Peyer's patch (tissue), 4 donors: ENCODE measurements around the gene NUFIP1. TPM values are rescaled to one million over a fixed set of nuclear protein-coding genes. Genes with fewer than 3 reads are reported as not detected.
"Not testable (repeated sequence)": the region's sequence is repeated elsewhere in the genome, so short reads cannot be mapped to it uniquely, and the experiment has no call there.

Experiments
- DNase-seq, 3 donors: peaks; one replicate each; pipeline ENCODE4 v3.0.0-alpha.2; 2017 to 2019
- H3K27ac ChIP-seq, 4 donors: fragments of 200-600 bp; sonication (generic); one replicate each; pipeline ENCODE4 v1.5.1; 2016 to 2019
- H3K27me3 ChIP-seq, 2 donors: fragments of 200-600 bp; sonication (generic); one replicate each; pipeline ENCODE4 v1.5.1; 2019
- H3K36me3 ChIP-seq, 3 donors: fragments of 200-600 bp; sonication (generic); one replicate each; pipeline ENCODE4 v1.5.1; 2016 to 2019
- H3K4me1 ChIP-seq, 4 donors: fragments of 200-600 bp; sonication (generic); one replicate each; pipeline ENCODE4 v1.5.1; 2016 to 2019
- H3K4me3 ChIP-seq, 4 donors: fragments of 200-600 bp; sonication (generic); 1 replicate in 3 of 4; 2 replicates in 1 of 4; pipeline ENCODE4 v1.5.1; 2016 to 2019; ENCODE audit warnings: mild to moderate bottlenecking in 1 of 4
- H3K9me3 ChIP-seq, 4 donors: fragments of 200-600 bp; sonication (generic); one replicate each; pipeline ENCODE4 v1.5.1; 2016 to 2019; ENCODE audit warnings: mild to moderate bottlenecking in 1 of 4
- CTCF ChIP-seq, 6 experiments: fragments of 450-650 bp in 4 of 6; fragments of 200-600 bp in 2 of 6; sonication (generic) in 1 of 6; IDR thresholded peaks; one replicate each; pipeline ENCODE4 v1.5.1; 2017 to 2019; ENCODE audit warnings: antibody characterized with exemption in 6 of 6, mild to moderate bottlenecking in 3 of 6, moderate library complexity in 1 of 6
- POLR2A ChIP-seq, 2 donors: fragments of 450-650 bp; IDR thresholded peaks; one replicate each; pipeline ENCODE4 v1.5.1; 2017; ENCODE audit warnings: antibody characterized with exemption in 2 of 2, mild to moderate bottlenecking in 2 of 2, moderate library complexity in 2 of 2
- total RNA-seq, 4 donors: library from RNA; depleted of rRNA; stranded (reverse); fragments of >200 nt; gene quantifications; one replicate each; pipeline ENCODE4 v1.1.0, GENCODE V29; 2016

NUFIP1 gene
- total RNA-seq, 4 donors from 2014 or later, result 0.76 to 4.1 (median 2.1) TPM

GRCh38 chr13:44954224-44954623 is 35.0 kb downstream of the NUFIP1 start:
- Histone ChIP-seq H3K36me3 (peaks cover 0 to 11% (median 0%) of the 10 kb centered on the region in 3 donors), H3K4me1 (no peaks in the 10 kb centered on the region), H3K9me3 (no peaks in the 10 kb centered on the region), H3K27me3 (no peaks in the 10 kb centered on the region), H3K4me3 (no peak overlapping the region), H3K27ac (no peak overlapping the region)
- no peak for DNase-seq
- TF ChIP-seq CTCF (IDR thresholded peaks at IDR 0.05) (no peak), POLR2A (IDR thresholded peaks at IDR 0.05) (no peak)

DNA sequence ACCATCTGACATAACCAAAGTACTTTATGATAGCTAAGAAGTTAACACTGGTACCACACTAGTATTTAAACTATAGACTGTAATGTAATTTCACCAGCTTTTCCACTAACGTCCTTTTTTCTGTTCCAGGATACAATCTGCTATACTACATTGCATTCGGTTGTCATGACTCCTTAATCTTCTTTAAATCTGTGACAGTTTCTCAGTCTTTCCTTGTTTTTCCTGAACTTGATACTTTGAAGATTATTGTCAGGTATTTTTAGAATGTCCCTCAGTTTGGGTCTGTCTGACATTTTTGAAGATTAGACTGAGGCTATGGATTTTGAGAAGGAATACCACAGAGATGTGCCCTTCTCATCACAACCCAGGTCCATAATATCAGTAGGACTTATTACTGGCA is 36.6 kb downstream of the NUFIP1 start:
- Histone ChIP-seq H3K27me3 (no peaks in the 10 kb centered on the region), H3K4me1 (no peaks in the 10 kb centered on the region), H3K4me3 (no peak overlapping the region), H3K27ac (no peak overlapping the region), H3K9me3 (no peaks in the 10 kb centered on the region), H3K36me3 (no peaks in the 10 kb centered on the region)
- DNase-seq, result no peak
- TF ChIP-seq CTCF (IDR thresholded peaks at IDR 0.05), result no peak
- TF ChIP-seq POLR2A (IDR thresholded peaks at IDR 0.05), result no peak

- no peaks in the 10 kb centered on the region for H3K4me1 ChIP-seq
- no peaks in the 10 kb centered on the region for H3K9me3 ChIP-seq
- H3K27me3 ChIP-seq, result no peaks in the 10 kb centered on the region
- H3K27ac ChIP-seq, result no peak overlapping the region
- DNase-seq, result no peak
- no peaks in the 10 kb centered on the region for H3K36me3 ChIP-seq
- TF ChIP-seq CTCF (IDR thresholded peaks at IDR 0.05) (no peak), POLR2A (IDR thresholded peaks at IDR 0.05) (no peak)
- H3K4me3 ChIP-seq, result no peak overlapping the region
Measured at GRCh38 chr13:44951184-44951583, 38.1 kb downstream of the NUFIP1 start.

DNA sequence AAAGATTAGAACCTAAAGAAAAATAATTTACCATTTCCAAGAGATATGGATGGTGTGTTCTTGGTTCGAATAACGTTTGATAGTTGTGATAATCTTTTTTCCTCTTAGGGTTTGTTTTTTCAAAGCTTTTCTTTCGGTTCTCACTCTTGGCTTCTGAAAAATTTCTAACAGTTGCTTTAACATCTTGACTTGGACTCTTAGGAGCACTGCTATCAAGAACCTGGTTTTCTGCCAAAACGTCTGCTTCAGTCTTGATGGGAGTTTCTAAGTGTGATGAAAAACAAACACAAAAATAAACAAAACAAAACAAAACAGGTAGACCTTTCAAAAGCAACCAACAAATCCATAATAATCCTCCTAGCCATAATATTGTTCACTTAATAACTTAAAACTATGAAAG is 45.9 kb downstream of the NUFIP1 start:
- DNase-seq, H3K9me3 ChIP-seq, H3K27me3 ChIP-seq, H3K36me3 ChIP-seq, H3K4me3 ChIP-seq, H3K4me1 ChIP-seq, H3K27ac ChIP-seq: not testable (repeated sequence)

GRCh38 chr13:44938854-44939253 is 50.4 kb downstream of the NUFIP1 start:
- DNase-seq, result no peak
- Histone ChIP-seq H3K27me3 (no peaks in the 10 kb centered on the region), H3K4me3 (no peak overlapping the region), H3K4me1 (no peaks in the 10 kb centered on the region), H3K9me3 (no peaks in the 10 kb centered on the region), H3K36me3 (no peaks in the 10 kb centered on the region), H3K27ac (no peak overlapping the region)
- TF ChIP-seq CTCF (IDR thresholded peaks at IDR 0.05) (no peak), POLR2A (IDR thresholded peaks at IDR 0.05) (no peak)

DNA sequence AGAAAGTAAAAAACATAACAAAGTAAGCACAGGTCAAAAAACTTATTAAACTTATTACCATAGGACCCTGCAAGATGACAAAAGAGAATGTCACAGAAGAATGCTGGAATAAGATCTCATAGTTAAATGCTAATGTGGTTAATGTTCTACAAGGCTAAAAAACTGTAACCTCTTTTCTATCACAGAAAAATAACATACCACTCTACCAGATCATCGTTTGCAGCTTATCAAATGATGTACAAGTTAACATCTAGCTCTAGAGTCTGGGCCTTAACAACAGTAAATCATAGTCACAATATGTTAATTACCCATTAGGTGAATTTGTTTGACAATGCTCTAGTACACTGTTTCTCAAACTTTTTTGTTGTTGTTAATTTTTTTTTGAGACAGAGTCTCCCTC is 53.0 kb downstream of the NUFIP1 start:
- Histone ChIP-seq H3K9me3 (no peaks in the 10 kb centered on the region), H3K4me3 (no peak overlapping the region), H3K4me1 (no peaks in the 10 kb centered on the region), H3K36me3 (no peaks in the 10 kb centered on the region), H3K27ac (no peak overlapping the region), H3K27me3 (no peaks in the 10 kb centered on the region)
- DNase-seq, result no peak
- TF ChIP-seq POLR2A (IDR thresholded peaks at IDR 0.05) (no peak), CTCF (IDR thresholded peaks at IDR 0.05) (no peak)
